ENCODE data around the gene SLC17A4. TPM values are rescaled to one million over a fixed set of nuclear protein-coding genes. Genes with fewer than 3 reads are reported as not detected.

The SLC17A4 gene
- total and polyA plus RNA-seq, 2 donors, result 0.02 TPM; not detected in 1

GRCh38 chr6:25726122-25726911 is 28.2 kb upstream of the SLC17A4 start:
- H3K36me3 ChIP-seq (ENCODE audit: control insufficient read depth in 2 of 2, insufficient read depth in 2 of 2, low read length in 1 of 2), result no peaks in the 10 kb centered on the region
- 96% methylated on average over 37 of the region's 37 CpGs for WGBS
- H3K4me1 ChIP-seq (ENCODE audit: control insufficient read depth in 2 of 2, insufficient read depth in 2 of 2, low read length in 2 of 2), result no peaks in the 10 kb centered on the region
- H3K27me3 ChIP-seq (ENCODE audit: control insufficient read depth in 2 of 2, insufficient read depth in 1 of 2, low read length in 1 of 2), result peaks cover 0 to 3% of the 10 kb centered on the region in 2 donors
- H3K9me3 ChIP-seq (ENCODE audit: control insufficient read depth in 2 of 2, insufficient read depth in 1 of 2, low read length in 1 of 2), result no peaks in the 10 kb centered on the region
- no peak overlapping the region for H3K4me3 ChIP-seq (ENCODE audit: low read length in 2 of 2)
- DNase-seq (ENCODE audit: low read depth in 6 of 9, low spot score in 9 of 9), result no peak
- no peak overlapping the region for H3K27ac ChIP-seq (ENCODE audit: low read depth in 1 of 2, low read length in 1 of 2)

GRCh38 chr6:25727028-25727427 is 27.5 kb upstream of the SLC17A4 start:
- Histone ChIP-seq H3K27ac (ENCODE audit: low read depth in 1 of 2, low read length in 1 of 2) (no peak overlapping the region), H3K4me1 (ENCODE audit: control insufficient read depth in 2 of 2, insufficient read depth in 2 of 2, low read length in 2 of 2) (no peaks in the 10 kb centered on the region), H3K4me3 (ENCODE audit: low read length in 2 of 2) (no peak overlapping the region), H3K9me3 (ENCODE audit: control insufficient read depth in 2 of 2, insufficient read depth in 1 of 2, low read length in 1 of 2) (peaks cover 0 to 3% of the 10 kb centered on the region in 2 donors), H3K27me3 (ENCODE audit: control insufficient read depth in 2 of 2, insufficient read depth in 1 of 2, low read length in 1 of 2) (peaks cover 0 to 9% of the 10 kb centered on the region in 2 donors), H3K36me3 (ENCODE audit: control insufficient read depth in 2 of 2, insufficient read depth in 2 of 2, low read length in 1 of 2) (no peaks in the 10 kb centered on the region)
- WGBS, result 95% methylated on average over 14 of the region's 14 CpGs
- DNase-seq (ENCODE audit: low read depth in 6 of 9, low spot score in 9 of 9), result no peak

GRCh38 chr6:25730907-25731306 is 23.6 kb upstream of the SLC17A4 start:
- Histone ChIP-seq H3K27ac (ENCODE audit: low read depth in 1 of 2, low read length in 1 of 2) (no peak overlapping the region), H3K36me3 (ENCODE audit: control insufficient read depth in 2 of 2, insufficient read depth in 2 of 2, low read length in 1 of 2) (no peaks in the 10 kb centered on the region), H3K9me3 (ENCODE audit: control insufficient read depth in 2 of 2, insufficient read depth in 1 of 2, low read length in 1 of 2) (peaks cover 0 to 6% of the 10 kb centered on the region in 2 donors), H3K27me3 (ENCODE audit: control insufficient read depth in 2 of 2, insufficient read depth in 1 of 2, low read length in 1 of 2) (peaks cover 0 to 16% of the 10 kb centered on the region in 2 donors), H3K4me3 (ENCODE audit: low read length in 2 of 2) (no peak overlapping the region), H3K4me1 (ENCODE audit: control insufficient read depth in 2 of 2, insufficient read depth in 2 of 2, low read length in 2 of 2) (no peaks in the 10 kb centered on the region)
- 98% methylated on average over 3 of the region's 3 CpGs for WGBS
- no peak for DNase-seq (ENCODE audit: low read depth in 6 of 9, low spot score in 9 of 9)

- DNase-seq (ENCODE audit: low read depth in 6 of 9, low spot score in 9 of 9), result no peak
- Histone ChIP-seq H3K4me1 (ENCODE audit: control insufficient read depth in 2 of 2, insufficient read depth in 2 of 2, low read length in 2 of 2) (no peaks in the 10 kb centered on the region), H3K27me3 (ENCODE audit: control insufficient read depth in 2 of 2, insufficient read depth in 1 of 2, low read length in 1 of 2) (peaks cover 0 to 16% of the 10 kb centered on the region in 2 donors), H3K9me3 (ENCODE audit: control insufficient read depth in 2 of 2, insufficient read depth in 1 of 2, low read length in 1 of 2) (peaks cover 0 to 6% of the 10 kb centered on the region in 2 donors), H3K36me3 (ENCODE audit: control insufficient read depth in 2 of 2, insufficient read depth in 2 of 2, low read length in 1 of 2) (no peaks in the 10 kb centered on the region), H3K27ac (ENCODE audit: low read depth in 1 of 2, low read length in 1 of 2) (no peak overlapping the region), H3K4me3 (ENCODE audit: low read length in 2 of 2) (no peak overlapping the region)
- WGBS, result 96% methylated on average over 15 of the region's 15 CpGs
These were observed 22.8 kb upstream of the SLC17A4 start for GRCh38 chr6:25731721-25732120.

- H3K4me1 ChIP-seq (ENCODE audit: control insufficient read depth in 2 of 2, insufficient read depth in 2 of 2, low read length in 2 of 2), result no peaks in the 10 kb centered on the region
- peaks cover 1 to 8% of the 10 kb centered on the region in 2 donors for H3K9me3 ChIP-seq (ENCODE audit: control insufficient read depth in 2 of 2, insufficient read depth in 1 of 2, low read length in 1 of 2)
- WGBS, result 59% methylated on average over 30 of the region's 30 CpGs
- no peak for DNase-seq (ENCODE audit: low read depth in 6 of 9, low spot score in 9 of 9)
- no peak overlapping the region for H3K4me3 ChIP-seq (ENCODE audit: low read length in 2 of 2)
- H3K27ac ChIP-seq (ENCODE audit: low read depth in 1 of 2, low read length in 1 of 2), result no peak overlapping the region
- H3K27me3 ChIP-seq (ENCODE audit: control insufficient read depth in 2 of 2, insufficient read depth in 1 of 2, low read length in 1 of 2), result peaks cover 0 to 16% of the 10 kb centered on the region in 2 donors
- H3K36me3 ChIP-seq (ENCODE audit: control insufficient read depth in 2 of 2, insufficient read depth in 2 of 2, low read length in 1 of 2), result no peaks in the 10 kb centered on the region
These were observed 21.9 kb upstream of the SLC17A4 start for GRCh38 chr6:25732468-25733198.

- Histone ChIP-seq H3K9me3 (ENCODE audit: control insufficient read depth in 2 of 2, insufficient read depth in 1 of 2, low read length in 1 of 2) (peaks cover 1 to 8% of the 10 kb centered on the region in 2 donors), H3K4me3 (ENCODE audit: low read length in 2 of 2) (no peak overlapping the region), H3K27ac (ENCODE audit: low read depth in 1 of 2, low read length in 1 of 2) (no peak overlapping the region), H3K4me1 (ENCODE audit: control insufficient read depth in 2 of 2, insufficient read depth in 2 of 2, low read length in 2 of 2) (no peaks in the 10 kb centered on the region), H3K36me3 (ENCODE audit: control insufficient read depth in 2 of 2, insufficient read depth in 2 of 2, low read length in 1 of 2) (no peaks in the 10 kb centered on the region), H3K27me3 (ENCODE audit: control insufficient read depth in 2 of 2, insufficient read depth in 1 of 2, low read length in 1 of 2) (peaks cover 0 to 16% of the 10 kb centered on the region in 2 donors)
- DNase-seq (ENCODE audit: low read depth in 6 of 9, low spot score in 9 of 9), result no peak
These were observed 19.3 kb upstream of the SLC17A4 start for GRCh38 chr6:25735261-25735660.

- Histone ChIP-seq H3K27me3 (ENCODE audit: control insufficient read depth in 2 of 2, insufficient read depth in 1 of 2, low read length in 1 of 2) (no peaks in the 10 kb centered on the region), H3K9me3 (ENCODE audit: control insufficient read depth in 2 of 2, insufficient read depth in 1 of 2, low read length in 1 of 2) (no peaks in the 10 kb centered on the region), H3K36me3 (ENCODE audit: control insufficient read depth in 2 of 2, insufficient read depth in 2 of 2, low read length in 1 of 2) (no peaks in the 10 kb centered on the region), H3K4me1 (ENCODE audit: control insufficient read depth in 2 of 2, insufficient read depth in 2 of 2, low read length in 2 of 2) (no peaks in the 10 kb centered on the region), H3K27ac (ENCODE audit: low read depth in 1 of 2, low read length in 1 of 2) (no peak overlapping the region), H3K4me3 (ENCODE audit: low read length in 2 of 2) (no peak overlapping the region)
- no peak for DNase-seq (ENCODE audit: low read depth in 6 of 9, low spot score in 9 of 9)
These were observed 10.7 kb upstream of the SLC17A4 start for GRCh38 chr6:25743868-25744267.

- no peak for DNase-seq (ENCODE audit: low read depth in 6 of 9, low spot score in 9 of 9)
- WGBS, result 96% methylated on average over 4 of the region's 4 CpGs
- Histone ChIP-seq H3K27me3 (ENCODE audit: control insufficient read depth in 2 of 2, insufficient read depth in 1 of 2, low read length in 1 of 2) (no peaks in the 10 kb centered on the region), H3K27ac (ENCODE audit: low read depth in 1 of 2, low read length in 1 of 2) (no peak overlapping the region), H3K4me3 (ENCODE audit: low read length in 2 of 2) (no peak overlapping the region), H3K9me3 (ENCODE audit: control insufficient read depth in 2 of 2, insufficient read depth in 1 of 2, low read length in 1 of 2) (no peaks in the 10 kb centered on the region), H3K36me3 (ENCODE audit: control insufficient read depth in 2 of 2, insufficient read depth in 2 of 2, low read length in 1 of 2) (no peaks in the 10 kb centered on the region), H3K4me1 (ENCODE audit: control insufficient read depth in 2 of 2, insufficient read depth in 2 of 2, low read length in 2 of 2) (no peaks in the 10 kb centered on the region)
These were observed 8.7 kb upstream of the SLC17A4 start for GRCh38 chr6:25745836-25746235.

- DNase-seq (ENCODE audit: low read depth in 6 of 9, low spot score in 9 of 9), result no peak
- WGBS, result 96% methylated on average over 1 of the region's 1 CpG
- no peak overlapping the region for H3K4me3 ChIP-seq (ENCODE audit: low read length in 2 of 2)
- H3K36me3 ChIP-seq (ENCODE audit: control insufficient read depth in 2 of 2, insufficient read depth in 2 of 2, low read length in 1 of 2), result no peaks in the 10 kb centered on the region
- H3K27me3 ChIP-seq (ENCODE audit: control insufficient read depth in 2 of 2, insufficient read depth in 1 of 2, low read length in 1 of 2), result no peaks in the 10 kb centered on the region
- no peaks in the 10 kb centered on the region for H3K9me3 ChIP-seq (ENCODE audit: control insufficient read depth in 2 of 2, insufficient read depth in 1 of 2, low read length in 1 of 2)
- no peaks in the 10 kb centered on the region for H3K4me1 ChIP-seq (ENCODE audit: control insufficient read depth in 2 of 2, insufficient read depth in 2 of 2, low read length in 2 of 2)
- H3K27ac ChIP-seq (ENCODE audit: low read depth in 1 of 2, low read length in 1 of 2), result no peak overlapping the region
These were observed 7.6 kb upstream of the SLC17A4 start for GRCh38 chr6:25746968-25747367.
